Muscle of back (tissue), 11 donors: ENCODE data around the gene ZNF10. TPM values are rescaled to one million over a fixed set of nuclear protein-coding genes. Genes with fewer than 3 reads are reported as not detected.

Source experiments
- DNase-seq, 3 donors: peaks; one replicate each; pipeline versions ENCODE4 v3.0.0 to v3.0.0-alpha.2; 2013
- polyA plus RNA-seq, 10 donors: library from polyadenylated mRNA; unstranded; fragments of 120-200 nt; gene quantifications; one replicate each; pipeline ENCODE4 v1.2.1, GENCODE V29; 2013; ENCODE audit not compliant: insufficient read length in 10 of 10

The ZNF10 gene
- polyA plus RNA-seq, 10 donors, result 3.7 to 8.4 (median 6.8) TPM

DNA sequence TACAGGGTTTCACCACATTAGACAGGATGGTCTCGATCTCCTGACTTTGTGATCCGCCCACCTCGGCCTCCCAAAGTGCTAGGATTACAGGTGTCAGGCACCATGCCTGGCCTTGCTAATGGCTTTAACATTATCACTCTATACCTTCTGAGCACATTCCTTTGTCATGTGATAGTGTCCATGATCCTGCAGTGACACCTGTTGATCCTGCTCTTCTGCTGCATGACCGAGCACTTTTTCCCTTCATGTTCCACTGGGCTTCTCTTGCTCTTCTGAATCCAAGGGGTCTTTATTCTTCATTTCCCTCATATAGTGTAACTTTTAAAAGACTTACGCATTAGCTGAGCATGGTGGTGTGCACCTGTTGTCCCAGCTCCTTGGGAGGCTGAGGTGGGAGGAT is 62.4 kb downstream of the ZNF10 start:
- no peak for DNase-seq

- no peak for DNase-seq
Measured at GRCh38 chr12:133201888-133202287, 71.5 kb downstream of the ZNF10 start.

GRCh38 chr12:133202493-133203343 is 72.3 kb downstream of the ZNF10 start:
- no peak for DNase-seq

DNA sequence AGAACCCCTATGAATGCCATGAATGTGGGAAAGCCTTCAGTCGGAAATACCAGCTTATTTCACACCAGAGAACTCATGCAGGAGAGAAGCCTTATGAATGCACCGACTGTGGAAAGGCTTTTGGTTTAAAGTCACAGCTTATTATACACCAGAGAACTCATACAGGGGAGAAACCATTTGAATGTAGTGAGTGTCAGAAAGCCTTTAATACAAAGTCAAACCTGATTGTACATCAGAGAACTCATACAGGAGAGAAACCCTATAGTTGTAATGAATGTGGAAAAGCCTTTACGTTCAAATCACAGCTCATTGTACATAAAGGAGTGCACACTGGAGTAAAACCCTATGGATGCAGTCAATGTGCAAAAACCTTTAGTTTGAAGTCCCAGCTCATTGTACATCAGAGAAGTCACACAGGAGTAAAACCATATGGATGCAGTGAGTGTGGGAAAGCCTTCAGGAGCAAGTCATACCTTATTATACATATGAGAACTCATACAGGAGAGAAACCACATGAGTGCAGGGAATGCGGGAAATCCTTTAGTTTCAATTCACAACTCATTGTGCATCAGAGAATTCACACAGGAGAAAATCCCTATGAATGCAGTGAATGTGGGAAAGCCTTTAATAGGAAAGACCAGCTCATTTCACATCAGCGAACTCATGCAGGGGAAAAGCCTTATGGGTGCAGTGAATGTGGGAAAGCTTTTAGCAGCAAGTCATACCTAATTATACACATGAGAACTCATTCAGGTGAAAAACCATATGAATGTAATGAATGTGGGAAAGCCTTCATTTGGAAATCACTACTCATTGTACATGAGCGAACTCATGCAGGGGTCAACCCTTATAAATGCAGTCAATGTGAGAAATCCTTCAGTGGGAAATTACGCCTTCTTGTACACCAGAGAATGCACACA is 73.2 kb downstream of the ZNF10 start:
- no peak for DNase-seq

DNA sequence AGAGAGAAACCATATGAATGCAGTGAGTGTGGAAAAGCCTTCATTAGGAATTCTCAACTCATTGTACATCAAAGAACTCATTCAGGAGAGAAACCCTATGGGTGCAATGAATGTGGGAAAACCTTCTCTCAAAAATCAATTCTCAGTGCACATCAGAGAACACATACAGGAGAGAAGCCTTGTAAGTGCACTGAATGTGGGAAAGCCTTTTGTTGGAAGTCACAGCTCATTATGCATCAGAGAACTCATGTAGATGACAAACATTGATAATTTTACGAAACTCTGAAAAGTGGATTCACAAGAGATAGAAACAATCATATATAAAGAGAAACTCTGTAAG is 73.8 kb downstream of the ZNF10 start:
- no peak for DNase-seq

DNA sequence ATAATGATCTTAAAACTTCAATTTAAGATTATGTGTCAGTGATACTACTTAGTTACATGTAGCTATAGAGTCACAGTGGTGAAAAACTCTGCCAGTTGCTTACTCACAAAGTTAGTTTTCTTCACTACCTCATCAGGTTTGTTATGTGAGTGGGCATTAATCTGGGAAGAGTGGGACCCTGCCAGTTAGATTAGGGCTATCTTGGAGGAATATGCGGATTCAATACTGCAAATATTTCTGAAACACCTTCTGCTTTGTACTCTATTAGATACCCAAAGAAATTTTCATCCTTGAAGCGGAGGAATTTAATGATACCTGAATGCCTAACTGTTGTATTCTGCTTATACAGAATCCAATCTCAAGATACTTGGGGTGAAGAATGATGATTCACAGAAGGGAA is 76.0 kb downstream of the ZNF10 start:
- no peak for DNase-seq

Other genes starting within 250 kb of the ZNF10 start
- 10 to 100 TPM; 14.2 to 21.9 (median 17.8) TPM for gene CHFR, start 243.0 kb upstream of the ZNF10 start, polyA plus RNA-seq
- gene ZNF605, start 174.3 kb upstream of the ZNF10 start, polyA plus RNA-seq, result 10 to 100 TPM in 8 of 10 donors, 1 to 10 TPM in 2; 8.9 to 18.7 (median 12.5) TPM
- 10 to 100 TPM in 3 of 10 donors, 1 to 10 TPM in 7; 6.8 to 11.3 (median 7.8) TPM for gene ZNF26, start 144.3 kb upstream of the ZNF10 start, polyA plus RNA-seq
- 10 to 100 TPM; 22.8 to 40.7 (median 31.6) TPM for gene ZNF84, start 93.1 kb upstream of the ZNF10 start, polyA plus RNA-seq
- gene ZNF140, start 49.7 kb upstream of the ZNF10 start, polyA plus RNA-seq, result 10 to 100 TPM; 13.9 to 22.0 (median 17.4) TPM
- 1 to 10 TPM; 1.0 to 3.4 (median 1.8) TPM for gene ZNF891, start 353 bp upstream of the ZNF10 start, polyA plus RNA-seq
- gene ZNF268, start 50.9 kb downstream of the ZNF10 start, polyA plus RNA-seq, result 10 to 100 TPM in 7 of 10 donors, 1 to 10 TPM in 3; 8.2 to 12.2 (median 10.2) TPM
- gene ANHX, start 105.2 kb downstream of the ZNF10 start, polyA plus RNA-seq, result under 1 TPM in 2 of 10 donors, not detected in 8; 0.27 to 0.67 TPM